Fibroblast of lung (primary cell): ENCODE measurements around the gene PIM3. TPM values are rescaled to one million over a fixed set of nuclear protein-coding genes. Genes with fewer than 3 reads are reported as not detected.
A peak's percentile ranks its signal among the peaks of the same experiment; 100 is the strongest.

Experiments
- DNase-seq, 2 donors: peaks; one replicate each; pipeline versions ENCODE4 v3.0.0 to v3.0.0-alpha.2; 2010; ENCODE audit warnings: low read depth in 2 of 2
- H2AFZ ChIP-seq: 2 replicates; pipeline ENCODE4 v1.5.1; 2012; ENCODE audit warnings: low read length, control low read depth, inconsistent platforms
- H3K27ac ChIP-seq: 2 replicates; pipeline ENCODE4 v1.5.1; 2011; ENCODE audit warnings: low read length, control low read depth; ENCODE audit not compliant: insufficient read depth
- H3K27me3 ChIP-seq: 2 replicates; pipeline ENCODE4 v1.5.1; 2011; ENCODE audit warnings: mild to moderate bottlenecking, low read length; ENCODE audit not compliant: control insufficient read depth, insufficient read depth
- H3K36me3 ChIP-seq: 2 replicates; pipeline ENCODE4 v1.5.1; 2011; ENCODE audit warnings: low read length; ENCODE audit not compliant: control insufficient read depth, insufficient read depth
- H3K4me1 ChIP-seq: 2 replicates; pipeline ENCODE4 v1.5.1; 2011; ENCODE audit warnings: low read length; ENCODE audit not compliant: control insufficient read depth, insufficient read depth; ENCODE audit errors: extremely low read depth
- H3K4me2 ChIP-seq: 2 replicates; pipeline ENCODE4 v1.5.1; 2011; ENCODE audit warnings: low read length, control low read depth; ENCODE audit not compliant: insufficient read depth; ENCODE audit errors: extremely low read depth
- H3K4me3 ChIP-seq, 4 experiments: fragments of 200-600 bp in 1 of 4; sonication (generic) in 1 of 4; replicated peaks in 1 of 4; 2 replicates each; pipeline ENCODE4 v1.5.1; 2011 to 2016; ENCODE audit warnings: low read length in 4 of 4, low read depth in 3 of 4, mild to moderate bottlenecking in 3 of 4, control low read depth in 2 of 4, inconsistent platforms in 1 of 4, mixed read lengths in 1 of 4; ENCODE audit not compliant: insufficient read depth in 1 of 4; ENCODE audit errors: control extremely low read depth in 1 of 4
- H3K79me2 ChIP-seq: 2 replicates; pipeline ENCODE4 v1.5.1; 2012; ENCODE audit warnings: mild to moderate bottlenecking, low read length, inconsistent platforms; ENCODE audit not compliant: control insufficient read depth, insufficient read depth
- H3K9ac ChIP-seq: 2 replicates; pipeline ENCODE4 v1.5.1; 2011; ENCODE audit warnings: mild to moderate bottlenecking, low read length, control low read depth; ENCODE audit not compliant: insufficient read depth
- H3K9me3 ChIP-seq: 2 replicates; pipeline ENCODE4 v1.5.1; 2012; ENCODE audit warnings: low read depth, low read length; ENCODE audit not compliant: control insufficient read depth, insufficient read depth
- H4K20me1 ChIP-seq: 2 replicates; pipeline ENCODE4 v1.5.1; 2011; ENCODE audit warnings: low read length; ENCODE audit not compliant: control insufficient read depth, insufficient read depth; ENCODE audit errors: extremely low read depth
- EZH2 ChIP-seq: IDR thresholded peaks from 2 replicates; pipeline ENCODE4 v1.5.1; 2012; ENCODE audit warnings: low read length, control low read depth, mild to moderate bottlenecking; ENCODE audit errors: missing control alignments
- polyA plus RNA-seq, 2 donors: library from polyadenylated mRNA; depleted of rRNA in 1 of 2; stranded (reverse) in 1 of 2; unstranded in 1 of 2; fragments of >200 nt; gene quantifications; 2 replicates each; pipeline ENCODE4 v1.2.1, GENCODE V29; 2011 to 2012; ENCODE audit warnings: missing spikeins in 1 of 2
- total RNA-seq: library from RNA; depleted of rRNA; stranded (reverse); fragments of >200 nt; gene quantifications from 2 replicates; pipeline ENCODE4 v1.2.1, GENCODE V29; 2014
- TF ChIP-seq, protein P1 (sequence below), 2 donors: IDR thresholded peaks in 1 of 2; conservative IDR thresholded peaks in 1 of 2; 1 replicate in 1 of 2; 2 replicates in 1 of 2; pipeline ENCODE4 v1.5.1; 2011 to 2012; ENCODE audit warnings: low read length in 2 of 2, control low read depth in 1 of 2, inconsistent platforms in 1 of 2, low read depth in 1 of 2, mild to moderate bottlenecking in 1 of 2

The PIM3 gene
- total and polyA plus RNA-seq, 2 donors (not counting 1 experiment from before 2014, with no cell fraction given), result 6.8 to 47.7 TPM

DNA sequence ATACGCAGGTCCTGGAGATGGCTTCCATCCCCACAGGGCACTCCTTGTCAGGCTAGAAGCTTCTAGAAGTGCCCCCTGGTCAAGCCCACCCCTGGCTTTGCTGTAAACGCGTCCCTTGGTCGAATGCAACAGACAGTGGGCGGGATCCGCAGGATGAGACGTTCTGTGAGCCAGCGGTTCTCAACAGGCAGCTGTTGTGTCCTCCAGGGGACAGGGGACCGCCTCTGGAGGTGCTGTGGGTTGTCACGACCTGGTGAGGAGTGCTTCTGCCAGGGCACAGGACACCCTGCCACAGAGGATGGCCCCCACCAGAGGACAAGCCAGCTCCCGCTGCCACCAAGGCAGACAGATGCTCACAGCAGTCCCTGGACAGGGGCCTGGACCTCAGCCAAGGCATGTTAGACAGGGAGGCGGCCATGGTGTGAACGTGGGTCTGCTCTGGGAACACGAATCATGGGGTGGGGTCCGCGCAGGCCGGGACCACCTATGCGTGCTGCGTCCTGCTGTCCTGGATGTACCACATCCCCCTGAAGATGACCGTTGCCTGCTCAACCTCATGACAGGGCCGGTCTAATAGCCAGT is 30.5 kb upstream of the PIM3 start:
- no peak overlapping the region for H3K9ac ChIP-seq
- no peak overlapping the region for H3K4me2 ChIP-seq
- no peak overlapping the region for H3K27ac ChIP-seq
- H3K4me3 ChIP-seq, result no peak overlapping the region
- no peaks in the 10 kb centered on the region for H3K27me3 ChIP-seq
- no peaks in the 10 kb centered on the region for H4K20me1 ChIP-seq
- peaks cover 2% of the 10 kb centered on the region for H3K36me3 ChIP-seq
- H3K79me2 ChIP-seq, result no peaks in the 10 kb centered on the region
- peaks cover 10% of the 10 kb centered on the region for H3K4me1 ChIP-seq
- no peak for TF ChIP-seq EZH2
- DNase-seq, result no peak
- H2AFZ ChIP-seq, result no peak overlapping the region
- no peaks in the 10 kb centered on the region for H3K9me3 ChIP-seq

DNA sequence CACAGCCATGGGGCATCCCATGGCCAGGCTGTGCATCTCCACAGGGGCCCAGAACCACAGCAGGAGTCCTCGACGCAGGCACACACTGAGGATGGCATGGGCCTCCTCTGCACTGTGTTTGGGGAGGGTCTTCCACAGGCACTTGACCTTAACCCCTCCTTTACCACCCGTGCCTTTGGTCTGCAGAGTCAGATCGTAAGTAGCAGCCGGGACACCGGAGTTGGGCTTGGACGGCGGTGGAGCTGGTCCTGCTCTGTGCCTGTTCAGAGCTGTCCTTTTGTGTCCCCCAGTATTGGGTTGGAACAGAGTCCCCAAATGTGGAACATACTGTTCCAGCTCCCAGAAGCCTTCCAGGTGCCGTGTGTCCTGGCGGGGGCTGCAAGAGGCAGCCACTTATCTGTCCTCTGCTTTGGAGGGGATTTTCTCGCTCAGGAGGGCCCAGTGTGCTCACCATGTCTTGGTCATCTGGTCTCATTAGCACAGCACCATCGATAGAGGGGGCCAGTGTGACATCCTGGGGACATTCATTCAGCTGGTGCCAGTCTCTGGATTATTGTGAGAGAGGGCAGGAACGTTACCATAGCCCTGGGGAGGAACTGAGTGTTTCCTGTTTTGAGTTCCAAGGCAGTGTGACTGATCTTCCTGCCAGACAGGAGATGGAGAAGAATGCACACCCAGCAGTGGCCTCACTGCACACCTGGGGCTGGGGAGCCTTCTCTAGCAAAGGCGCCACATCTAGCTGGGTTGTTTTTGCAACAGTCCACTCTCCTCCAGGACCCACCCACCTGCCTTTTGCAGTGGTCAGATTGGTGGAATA is 29.8 kb upstream of the PIM3 start:
- no peak overlapping the region for H3K27ac ChIP-seq
- no peak overlapping the region for H3K9ac ChIP-seq
- H3K79me2 ChIP-seq, result no peaks in the 10 kb centered on the region
- H4K20me1 ChIP-seq, result no peaks in the 10 kb centered on the region
- H3K4me2 ChIP-seq, result no peak overlapping the region
- H2AFZ ChIP-seq, result no peak overlapping the region
- peaks cover 2% of the 10 kb centered on the region for H3K36me3 ChIP-seq
- peak; percentile 20 to 64 for DNase-seq
- no peak overlapping the region for H3K4me3 ChIP-seq
- H3K9me3 ChIP-seq, result no peaks in the 10 kb centered on the region
- H3K4me1 ChIP-seq, result peaks cover 10% of the 10 kb centered on the region
- TF ChIP-seq, protein P1, sequence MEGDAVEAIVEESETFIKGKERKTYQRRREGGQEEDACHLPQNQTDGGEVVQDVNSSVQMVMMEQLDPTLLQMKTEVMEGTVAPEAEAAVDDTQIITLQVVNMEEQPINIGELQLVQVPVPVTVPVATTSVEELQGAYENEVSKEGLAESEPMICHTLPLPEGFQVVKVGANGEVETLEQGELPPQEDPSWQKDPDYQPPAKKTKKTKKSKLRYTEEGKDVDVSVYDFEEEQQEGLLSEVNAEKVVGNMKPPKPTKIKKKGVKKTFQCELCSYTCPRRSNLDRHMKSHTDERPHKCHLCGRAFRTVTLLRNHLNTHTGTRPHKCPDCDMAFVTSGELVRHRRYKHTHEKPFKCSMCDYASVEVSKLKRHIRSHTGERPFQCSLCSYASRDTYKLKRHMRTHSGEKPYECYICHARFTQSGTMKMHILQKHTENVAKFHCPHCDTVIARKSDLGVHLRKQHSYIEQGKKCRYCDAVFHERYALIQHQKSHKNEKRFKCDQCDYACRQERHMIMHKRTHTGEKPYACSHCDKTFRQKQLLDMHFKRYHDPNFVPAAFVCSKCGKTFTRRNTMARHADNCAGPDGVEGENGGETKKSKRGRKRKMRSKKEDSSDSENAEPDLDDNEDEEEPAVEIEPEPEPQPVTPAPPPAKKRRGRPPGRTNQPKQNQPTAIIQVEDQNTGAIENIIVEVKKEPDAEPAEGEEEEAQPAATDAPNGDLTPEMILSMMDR (conservative IDR thresholded peaks at IDR 0.05 in 1 of 2, IDR thresholded peaks at IDR 0.05 in 1 of 2; ENCODE audit: low read depth in 1 of 2, low read length in 2 of 2), result peak; percentile 33 to 52
- no peak for TF ChIP-seq EZH2
- H3K27me3 ChIP-seq, result no peaks in the 10 kb centered on the region

DNA sequence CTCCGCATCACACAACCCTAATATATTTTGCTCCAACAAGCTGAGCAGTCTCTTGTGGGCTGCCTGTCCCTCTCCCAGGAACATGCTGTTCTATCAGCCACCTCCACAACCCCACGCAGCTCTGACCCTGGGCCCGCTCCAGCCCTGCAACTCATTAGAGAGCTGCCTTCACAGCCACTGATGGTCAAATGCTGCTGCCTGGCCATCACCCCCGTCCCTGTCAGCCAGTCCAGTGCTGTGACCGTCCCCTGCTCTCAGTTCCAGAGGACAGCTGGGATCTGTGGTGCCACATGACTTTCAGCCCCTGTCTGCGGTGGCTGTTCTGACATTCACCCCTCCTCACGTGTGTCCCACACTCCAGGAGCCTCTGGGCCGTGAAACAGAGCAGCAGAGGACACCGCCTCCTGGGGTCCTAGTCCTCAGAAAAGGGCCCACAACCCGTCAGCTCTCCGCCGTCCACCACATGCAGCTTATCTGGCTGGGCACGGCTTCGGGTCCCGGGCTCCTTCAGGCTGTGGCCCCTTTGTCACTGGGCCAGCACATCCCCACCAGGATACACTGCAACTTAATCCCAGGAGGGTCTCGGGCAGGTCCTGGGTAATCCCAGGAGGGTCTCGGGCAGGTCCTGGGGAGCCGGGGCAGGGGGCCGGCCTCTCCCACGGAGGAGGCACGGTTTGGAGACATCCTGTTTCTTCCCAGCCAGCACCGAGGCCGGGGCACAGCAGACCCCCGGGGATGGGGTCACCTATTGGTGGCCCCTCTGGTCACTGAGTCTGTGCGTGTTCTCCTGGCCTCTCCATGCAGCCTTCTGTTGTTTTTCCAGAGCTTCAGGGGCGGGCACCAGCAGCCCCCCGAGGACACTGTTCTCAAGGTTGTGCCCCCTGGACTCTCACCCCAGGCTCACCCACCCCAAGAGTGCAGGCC is 27.1 kb upstream of the PIM3 start:
- H3K9ac ChIP-seq, result no peak overlapping the region

More for the DNA sequence above, 27.1 kb upstream of the PIM3 start:
- no peak overlapping the region for H2AFZ ChIP-seq
- no peaks in the 10 kb centered on the region for H3K36me3 ChIP-seq
- no peaks in the 10 kb centered on the region for H3K79me2 ChIP-seq
- H3K27ac ChIP-seq, result no peak overlapping the region
- no peak for TF ChIP-seq EZH2
- TF ChIP-seq, protein P1 (conservative IDR thresholded peaks at IDR 0.05 in 1 of 2, IDR thresholded peaks at IDR 0.05 in 1 of 2; ENCODE audit: low read depth in 1 of 2, low read length in 2 of 2), result no peak
- DNase-seq, result no peak
- H3K9me3 ChIP-seq, result no peaks in the 10 kb centered on the region
- H3K4me3 ChIP-seq, result peak overlapping the region in 1 of 4 experiments; percentile 63
- no peaks in the 10 kb centered on the region for H4K20me1 ChIP-seq
- no peaks in the 10 kb centered on the region for H3K27me3 ChIP-seq
- H3K4me2 ChIP-seq, result no peak overlapping the region
- H3K4me1 ChIP-seq, result peaks cover 24% of the 10 kb centered on the region
